Activated T-cell treated with anti-CD3 and anti-CD28 coated beads for 1 hour (primary cell): Measurements from ENCODE around the gene PRKAA2.
"Not testable (repeated sequence)": the region's sequence is repeated elsewhere in the genome, so short reads cannot be mapped to it uniquely, and the experiment has no call there.

Experiments
- DNase-seq: peaks from one replicate; pipeline ENCODE4 v3.0.0-alpha.2; 2020; ENCODE audit warnings: low read depth

The PRKAA2 gene

DNA sequence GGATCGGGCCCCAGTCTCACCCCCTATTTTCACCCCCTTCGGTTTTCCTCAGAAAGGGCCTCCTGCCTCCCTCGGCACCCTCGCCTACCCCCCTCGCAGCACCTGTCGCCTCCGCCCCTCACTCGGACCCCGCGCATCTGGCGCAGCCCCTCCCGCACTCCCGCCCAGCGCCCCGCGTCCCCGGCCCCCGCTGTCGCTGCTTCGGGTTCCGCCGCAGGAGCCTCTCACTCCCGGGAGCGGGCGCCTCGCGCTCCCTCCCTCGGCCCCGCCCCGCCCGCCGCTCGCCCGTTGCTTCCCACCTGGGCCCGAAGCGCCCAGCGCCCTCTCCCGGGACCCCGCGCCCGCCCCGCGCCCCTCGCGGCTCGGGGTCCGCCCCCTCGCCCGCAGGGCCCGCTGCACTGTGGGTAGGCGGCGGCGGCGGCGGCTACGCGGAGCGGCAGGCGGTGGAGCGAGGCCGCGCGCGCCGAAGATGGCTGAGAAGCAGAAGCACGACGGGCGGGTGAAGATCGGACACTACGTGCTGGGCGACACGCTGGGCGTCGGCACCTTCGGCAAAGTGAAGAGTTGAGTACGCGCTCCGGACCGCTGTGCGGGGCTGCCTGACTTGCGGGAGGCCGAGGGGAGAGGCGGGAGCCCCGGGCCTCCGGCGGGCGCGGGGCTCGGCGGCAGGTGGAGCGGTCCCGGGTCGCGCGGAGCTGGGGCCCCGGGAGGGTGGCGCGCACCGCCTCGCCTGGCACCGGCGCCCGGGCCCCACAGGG lies at the start of gene PRKAA2:
PRKAA2 (plus strand) TSS at position 396 of the 758 bp plus-strand sequence; CDS start at position 470, 74 bp downstream.
- no peak for DNase-seq

DNA sequence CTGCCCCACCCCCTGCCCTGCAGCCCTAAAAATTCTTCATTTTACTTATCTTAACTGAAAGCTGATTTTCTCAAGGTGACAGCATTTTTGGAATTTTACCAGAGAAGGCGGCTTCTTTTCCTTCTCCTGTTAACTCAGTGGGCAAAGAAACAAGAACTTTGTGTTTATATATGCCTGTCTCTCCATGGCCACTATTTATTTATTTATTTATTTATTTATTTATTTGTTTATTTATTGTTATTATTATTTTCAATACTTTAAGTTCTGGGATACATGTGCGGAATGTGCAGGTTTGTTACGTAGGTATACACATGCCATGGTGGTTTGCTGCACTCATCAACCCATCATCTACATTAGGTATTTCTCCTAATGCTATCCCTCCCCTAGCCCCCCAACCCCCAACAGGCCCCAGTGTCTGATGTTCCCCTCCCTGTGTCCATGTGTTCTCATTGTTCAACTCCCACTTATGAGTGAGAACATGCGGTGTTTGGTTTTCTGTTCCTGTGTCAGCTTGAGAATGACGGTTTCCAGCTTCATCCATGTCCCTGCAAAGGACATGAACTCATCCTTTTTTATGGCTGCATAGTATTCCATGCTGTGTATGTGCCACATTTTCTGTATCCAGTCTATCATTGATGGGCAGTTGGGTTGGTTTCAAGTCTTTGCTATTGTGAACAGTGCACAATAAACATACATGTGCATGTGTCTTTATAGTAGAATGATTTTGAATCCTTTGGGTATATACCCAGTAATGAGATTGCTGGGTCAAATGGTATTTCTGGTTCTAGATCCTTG lies 49.5 kb upstream of the PRKAA2 start:
- DNase-seq = not testable (repeated sequence)

GRCh38 chr1:56610097-56610496 lies 35.0 kb upstream of the PRKAA2 start:
- DNase-seq = not testable (repeated sequence)

DNA sequence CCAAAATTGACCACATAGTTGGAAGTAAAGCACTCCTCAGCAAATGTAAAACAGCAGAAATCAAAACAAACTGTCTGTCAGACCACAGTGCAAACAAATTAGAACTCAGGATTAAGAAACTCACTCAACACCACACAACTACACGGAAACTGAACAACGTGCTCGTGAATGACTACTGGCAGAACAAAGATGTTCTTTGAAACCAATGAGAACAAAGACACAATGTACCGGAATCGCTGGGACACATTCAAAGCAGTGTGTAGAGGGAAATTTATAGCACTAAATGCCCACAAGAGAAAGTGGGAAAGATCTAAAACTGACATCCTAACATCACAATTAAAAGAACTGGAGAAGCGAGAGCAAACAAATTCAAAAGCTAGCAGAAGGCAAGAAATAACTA lies 34.3 kb upstream of the PRKAA2 start:
- not testable (repeated sequence) for DNase-seq

DNA sequence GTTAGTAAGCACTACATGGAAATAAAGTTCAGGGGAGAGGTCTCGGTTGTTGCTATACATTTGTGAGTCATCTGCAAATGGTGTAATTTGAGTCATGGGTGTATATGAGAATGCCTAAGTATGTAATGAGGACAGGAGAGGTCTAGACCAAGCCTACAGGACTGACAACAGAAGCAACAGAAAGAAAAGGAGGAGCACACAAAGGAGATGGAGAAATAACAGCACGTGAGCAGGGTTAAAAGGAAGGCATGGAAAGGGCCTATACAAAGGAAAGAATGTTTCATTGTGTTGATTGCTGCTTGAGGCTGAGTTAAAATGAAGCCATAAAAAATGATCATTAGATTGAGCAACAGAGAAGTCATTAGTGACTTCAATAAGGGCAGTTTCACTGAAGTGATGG lies 28.0 kb upstream of the PRKAA2 start:
- DNase-seq = no peak

GRCh38 chr1:56625819-56626440 lies 19.2 kb upstream of the PRKAA2 start:
- no peak for DNase-seq

DNA sequence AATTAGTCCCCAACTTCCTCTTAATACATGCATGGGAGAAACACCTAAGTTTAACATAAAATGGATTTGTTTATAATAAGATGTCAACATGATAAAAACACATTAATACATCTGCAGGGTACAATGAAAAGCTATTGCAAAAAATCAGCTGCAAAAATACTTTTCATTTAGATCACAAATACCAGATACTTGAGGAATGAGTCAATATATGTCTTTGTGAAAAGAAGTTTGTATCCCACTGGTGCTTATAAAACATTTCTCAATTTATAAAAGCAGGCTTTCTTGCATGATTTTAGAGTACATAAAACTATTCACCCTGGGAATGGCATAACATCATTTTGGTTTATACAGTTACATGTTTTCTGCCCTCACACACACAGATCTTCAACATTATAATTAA lies 18.6 kb upstream of the PRKAA2 start:
- DNase-seq = no peak

GRCh38 chr1:56627019-56627635 lies 18.0 kb upstream of the PRKAA2 start:
- no peak for DNase-seq

- no peak for DNase-seq
Observed at GRCh38 chr1:56627636-56628039, 17.5 kb upstream of the PRKAA2 start.

- no peak for DNase-seq
Observed at GRCh38 chr1:56630786-56631185, 14.3 kb upstream of the PRKAA2 start.

- DNase-seq = no peak
Observed at GRCh38 chr1:56631901-56632300, 13.2 kb upstream of the PRKAA2 start.

- DNase-seq = no peak
Observed at GRCh38 chr1:56634981-56635380, 10.1 kb upstream of the PRKAA2 start.

DNA sequence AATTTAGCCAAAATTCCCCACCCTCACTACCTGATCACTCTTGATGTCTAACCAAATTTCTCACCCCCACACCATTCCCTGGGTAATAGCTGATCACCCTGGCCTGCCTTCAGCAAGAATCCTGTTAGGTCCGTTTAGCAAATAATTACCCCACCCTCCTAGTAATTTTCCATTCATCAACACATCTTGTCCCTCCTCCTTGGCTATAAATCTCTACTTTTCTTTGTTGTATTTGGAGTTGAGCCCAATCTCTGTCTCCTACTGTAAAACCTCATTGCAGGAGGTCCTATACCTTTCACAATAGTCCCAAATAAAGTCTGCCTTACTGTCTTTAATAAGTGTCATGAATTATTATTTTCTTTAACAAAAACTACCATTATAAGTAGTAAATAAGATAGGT lies 6.9 kb upstream of the PRKAA2 start:
- DNase-seq = no peak

GRCh38 chr1:56639211-56639610 lies 5.9 kb upstream of the PRKAA2 start:
- no peak for DNase-seq

- no peak for DNase-seq
Observed at GRCh38 chr1:56643661-56644060, 1.5 kb upstream of the PRKAA2 start.

DNA sequence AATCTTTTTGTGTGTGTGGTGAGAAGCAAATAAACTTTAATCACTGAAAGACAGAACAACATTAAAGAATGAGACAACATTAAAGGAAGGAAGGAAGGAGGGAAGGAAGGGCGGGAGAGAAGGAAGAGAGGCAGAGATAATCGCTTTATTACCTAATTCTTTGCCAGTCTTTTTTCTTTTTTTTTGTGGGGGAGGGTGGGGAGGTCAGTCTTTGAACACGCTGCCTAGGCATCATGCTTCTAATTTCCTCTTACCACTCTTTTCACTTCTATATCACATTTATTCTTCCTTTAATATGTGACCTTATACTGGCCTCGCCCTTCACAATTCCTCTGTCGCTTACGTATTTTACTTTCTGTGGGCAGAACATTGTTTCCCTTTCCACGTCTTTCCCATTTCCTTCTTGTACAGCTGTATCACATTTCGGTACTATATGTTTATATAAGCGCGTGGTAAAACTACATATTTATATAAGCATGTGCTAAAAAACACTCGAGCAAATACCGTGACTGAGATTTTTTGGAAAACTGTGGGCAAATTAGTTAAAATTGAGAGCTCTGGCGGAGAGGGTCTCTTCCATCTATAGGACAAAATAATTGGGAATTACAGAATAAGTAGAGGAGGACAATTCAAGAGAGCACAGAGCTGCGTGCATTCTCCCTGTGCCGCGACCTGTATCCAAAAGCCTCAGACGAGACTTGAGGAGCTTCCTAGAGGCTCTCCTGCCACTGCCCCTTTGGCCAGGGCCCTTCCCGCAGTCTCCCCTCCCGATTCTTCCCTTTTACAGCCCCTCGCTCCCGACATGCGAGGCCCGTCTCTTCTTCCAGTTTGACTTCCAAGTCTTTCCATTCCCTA lies 823 bp upstream of the PRKAA2 start:
- DNase-seq = no peak

GRCh38 chr1:56645677-56646305 lies 677 bp downstream of the PRKAA2 start:
- no peak for DNase-seq

- no peak for DNase-seq
Observed at GRCh38 chr1:56646611-56647010, 1.5 kb downstream of the PRKAA2 start.

GRCh38 chr1:56647106-56647505 lies 2.0 kb downstream of the PRKAA2 start:
- DNase-seq = no peak

DNA sequence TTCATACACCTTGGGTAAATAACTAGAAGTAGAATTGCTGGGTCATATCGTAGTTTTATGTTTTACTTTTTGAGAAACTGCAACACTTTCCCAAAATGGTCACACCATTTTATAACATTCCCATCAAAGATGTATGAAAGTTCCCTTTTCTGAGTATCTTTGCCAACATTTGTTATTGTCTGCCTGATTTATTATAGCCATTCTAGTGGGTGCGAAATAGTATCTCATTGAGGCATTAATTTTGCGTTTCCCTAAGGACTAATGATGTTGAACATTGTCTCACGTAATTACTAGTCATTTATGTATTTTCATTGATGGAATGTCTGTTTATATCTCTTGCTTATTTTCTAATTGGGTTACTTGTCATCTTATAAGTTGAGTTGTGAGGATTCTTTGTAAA lies 3.4 kb downstream of the PRKAA2 start:
- DNase-seq = no peak
